Measurements from ENCODE around the gene STARD6.

The STARD6 gene

GRCh38 chr18:54393648-54394294 lies 36.1 kb upstream of the STARD6 start:
- Histone ChIP-seq H3K79me2 (ENCODE audit: insufficient read depth, low read length) (no peaks in the 10 kb centered on the region), H3K4me1 (ENCODE audit: insufficient read depth, low read length) (peaks cover 3% of the 10 kb centered on the region), H3K9ac (ENCODE audit: low read depth, low read length) (no peak overlapping the region), H3K36me3 (ENCODE audit: insufficient read depth, low read length) (no peaks in the 10 kb centered on the region), H3K27ac (ENCODE audit: low read length) (no peak overlapping the region), H3K27me3 (ENCODE audit: insufficient read depth, low read length, poor library complexity) (no peaks in the 10 kb centered on the region), H3K4me2 (ENCODE audit: insufficient read depth, low read length) (no peak overlapping the region), H3K4me3 (ENCODE audit: low read depth in 1 of 2, low read length in 2 of 2) (no peak overlapping the region), H4K20me1 (ENCODE audit: insufficient read depth, low read length) (no peaks in the 10 kb centered on the region), H2AFZ (ENCODE audit: low read depth, low read length) (no peak overlapping the region), H3K9me3 (ENCODE audit: insufficient read depth, low read length, severe bottlenecking) (no peaks in the 10 kb centered on the region)
- TF ChIP-seq CTCF (IDR thresholded peaks at IDR 0.05; ENCODE audit: borderline replicate concordance, extremely low read depth, low read length, poor library complexity, severe bottlenecking) = no peak
- no peak for TF ChIP-seq EZH2 (IDR thresholded peaks at IDR 0.05; ENCODE audit: borderline replicate concordance, low read depth, low read length, severe bottlenecking)
- DNase-seq = no peak
- no peak for ATAC-seq (ENCODE audit: insufficient read depth, low read depth)

- no peak overlapping the region for H3K4me2 ChIP-seq (ENCODE audit: insufficient read depth, low read length)
- TF ChIP-seq CTCF (IDR thresholded peaks at IDR 0.05; ENCODE audit: borderline replicate concordance, extremely low read depth, low read length, poor library complexity, severe bottlenecking) (peak; percentile 84), EZH2 (IDR thresholded peaks at IDR 0.05; ENCODE audit: borderline replicate concordance, low read depth, low read length, severe bottlenecking) (no peak)
- H3K4me1 ChIP-seq (ENCODE audit: insufficient read depth, low read length) = peaks cover 14% of the 10 kb centered on the region
- H3K4me3 ChIP-seq (ENCODE audit: low read depth in 1 of 2, low read length in 2 of 2) = no peak overlapping the region
- no peaks in the 10 kb centered on the region for H3K27me3 ChIP-seq (ENCODE audit: insufficient read depth, low read length, poor library complexity)
- no peak overlapping the region; the same call in 1 of the 2 replicates for H2AFZ ChIP-seq (ENCODE audit: low read depth, low read length)
- no peaks in the 10 kb centered on the region for H3K79me2 ChIP-seq (ENCODE audit: insufficient read depth, low read length)
- H3K27ac ChIP-seq (ENCODE audit: low read length) = no peak overlapping the region
- DNase-seq (no peak), ATAC-seq (ENCODE audit: insufficient read depth, low read depth) (peak; percentile 60)
- H4K20me1 ChIP-seq (ENCODE audit: insufficient read depth, low read length) = no peaks in the 10 kb centered on the region
- no peak overlapping the region for H3K9ac ChIP-seq (ENCODE audit: low read depth, low read length)
- no peaks in the 10 kb centered on the region for H3K36me3 ChIP-seq (ENCODE audit: insufficient read depth, low read length)
- H3K9me3 ChIP-seq (ENCODE audit: insufficient read depth, low read length, severe bottlenecking) = no peaks in the 10 kb centered on the region
Observed at GRCh38 chr18:54392543-54393023, 34.9 kb upstream of the STARD6 start.

GRCh38 chr18:54390838-54391237 lies 33.2 kb upstream of the STARD6 start:
- DNase-seq = no peak

More at GRCh38 chr18:54390838-54391237, 33.2 kb upstream of the STARD6 start:
- no peaks in the 10 kb centered on the region for H3K9me3 ChIP-seq (ENCODE audit: insufficient read depth, low read length, severe bottlenecking)
- no peak overlapping the region for H2AFZ ChIP-seq (ENCODE audit: low read depth, low read length)
- no peaks in the 10 kb centered on the region for H3K36me3 ChIP-seq (ENCODE audit: insufficient read depth, low read length)
- no peak for ATAC-seq (ENCODE audit: insufficient read depth, low read depth)
- no peak overlapping the region for H3K4me2 ChIP-seq (ENCODE audit: insufficient read depth, low read length)
- no peaks in the 10 kb centered on the region for H3K79me2 ChIP-seq (ENCODE audit: insufficient read depth, low read length)
- H3K9ac ChIP-seq (ENCODE audit: low read depth, low read length) = no peak overlapping the region
- no peak overlapping the region for H3K27ac ChIP-seq (ENCODE audit: low read length)
- H4K20me1 ChIP-seq (ENCODE audit: insufficient read depth, low read length) = no peaks in the 10 kb centered on the region
- no peak overlapping the region for H3K4me3 ChIP-seq (ENCODE audit: low read depth in 1 of 2, low read length in 2 of 2)
- peaks cover 16% of the 10 kb centered on the region for H3K4me1 ChIP-seq (ENCODE audit: insufficient read depth, low read length)
- TF ChIP-seq CTCF (IDR thresholded peaks at IDR 0.05; ENCODE audit: borderline replicate concordance, extremely low read depth, low read length, poor library complexity, severe bottlenecking) (no peak), EZH2 (IDR thresholded peaks at IDR 0.05; ENCODE audit: borderline replicate concordance, low read depth, low read length, severe bottlenecking) (no peak)
- no peaks in the 10 kb centered on the region for H3K27me3 ChIP-seq (ENCODE audit: insufficient read depth, low read length, poor library complexity)
